NOMO-1 treated with DMSO at 0.1 percent for 48 hours (cell line): ENCODE results near the gene GNG7.
"Not testable (repeated sequence)": the region's sequence is repeated elsewhere in the genome, so short reads cannot be mapped to it uniquely, and the experiment has no call there.

ENCODE experiments used
- DNase-seq: peaks from one replicate; lab custom pipeline; 2025; ENCODE audit not compliant: unreplicated experiment; lab: John Stamatoyannopoulos, UW

Gene GNG7

DNA sequence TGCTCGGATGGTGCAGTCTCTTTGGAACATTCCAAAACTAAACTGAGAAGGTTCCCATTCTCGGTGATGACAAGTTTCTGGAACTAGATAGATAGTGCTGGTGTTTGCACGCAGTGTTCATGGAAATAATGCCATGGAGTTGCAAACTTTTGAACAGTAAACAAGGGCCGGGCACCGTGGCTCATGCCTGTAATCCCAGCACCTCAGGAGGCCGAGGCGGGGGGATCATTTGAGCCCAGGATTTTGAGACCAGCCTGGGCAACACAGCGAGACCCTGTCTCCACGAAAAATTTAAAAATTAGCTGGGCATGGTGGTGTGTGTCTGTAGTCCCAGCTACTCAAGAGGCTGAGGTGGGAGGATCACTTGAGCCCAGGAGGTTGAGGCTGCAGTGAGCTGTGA, 95.7 kb downstream of the GNG7 start:
- DNase-seq = not testable (repeated sequence)

DNA sequence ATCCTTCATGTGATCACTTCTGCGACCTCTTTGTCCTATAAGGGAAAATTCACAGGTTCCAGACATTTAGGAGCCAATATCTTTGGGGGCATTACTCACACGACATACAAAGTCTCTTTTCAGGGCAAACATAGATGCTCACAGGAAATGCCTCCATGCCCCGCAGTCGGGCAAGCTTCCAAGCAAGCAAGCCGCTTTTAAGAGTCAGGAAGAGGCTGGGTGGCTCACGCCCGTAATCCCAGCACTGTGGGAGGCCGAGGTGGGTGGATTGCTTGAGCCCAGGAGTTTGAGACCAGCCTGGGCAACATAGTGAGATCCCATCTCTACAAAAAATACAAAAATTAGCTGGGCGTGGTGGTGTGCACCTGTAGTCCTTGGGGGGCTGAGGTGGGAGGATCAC, 96.6 kb downstream of the GNG7 start:
- DNase-seq = not testable (repeated sequence)

DNA sequence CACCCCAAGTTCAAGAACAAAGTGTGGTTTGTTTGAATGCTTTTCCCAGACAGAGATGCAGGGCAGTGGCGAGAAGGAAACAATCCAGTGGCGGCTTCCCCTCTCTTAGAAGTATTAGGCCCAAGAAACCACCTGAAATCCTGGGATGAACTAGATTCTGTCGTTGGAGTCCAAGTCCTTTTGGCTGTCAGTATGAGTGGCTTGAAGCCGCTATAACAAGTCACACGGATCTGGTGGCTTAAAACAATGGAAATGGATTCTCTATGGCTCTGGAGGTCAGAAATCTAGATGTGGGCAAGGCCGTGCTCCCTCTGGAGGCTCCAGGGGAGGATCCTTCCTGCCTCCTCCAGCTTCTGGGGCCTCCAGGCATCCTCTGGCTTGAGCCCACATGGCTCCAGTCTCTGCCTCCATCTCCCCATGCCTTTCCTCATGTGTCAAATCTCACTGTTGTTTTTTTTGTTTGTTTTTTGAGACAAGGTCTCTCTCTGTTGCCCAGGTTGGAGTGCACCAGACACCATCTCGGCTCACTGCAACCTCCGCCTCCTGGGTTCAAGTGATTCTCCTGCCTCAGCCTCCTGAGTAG, 97.7 kb downstream of the GNG7 start:
- DNase-seq = no peak

DNA sequence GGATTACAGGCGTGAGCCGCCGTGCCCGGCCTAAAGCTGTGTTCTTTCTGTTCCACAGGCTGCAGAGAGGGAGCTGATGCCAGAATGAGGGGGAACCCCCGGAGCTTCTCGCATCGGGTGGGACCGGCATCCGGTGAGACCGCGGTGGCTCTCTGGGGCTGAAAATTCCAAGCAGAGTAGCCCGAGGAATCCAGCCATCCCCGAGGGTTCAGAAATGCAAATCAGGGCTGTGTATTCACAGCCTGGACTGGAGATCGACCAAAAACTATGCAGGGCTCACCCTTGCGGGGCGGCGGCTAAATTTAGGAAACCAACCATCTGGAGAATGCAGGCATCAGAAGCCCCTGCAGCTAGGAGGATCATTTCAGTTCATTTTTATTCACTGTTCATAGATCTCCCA, 99.2 kb downstream of the GNG7 start:
- DNase-seq = no peak

DNA sequence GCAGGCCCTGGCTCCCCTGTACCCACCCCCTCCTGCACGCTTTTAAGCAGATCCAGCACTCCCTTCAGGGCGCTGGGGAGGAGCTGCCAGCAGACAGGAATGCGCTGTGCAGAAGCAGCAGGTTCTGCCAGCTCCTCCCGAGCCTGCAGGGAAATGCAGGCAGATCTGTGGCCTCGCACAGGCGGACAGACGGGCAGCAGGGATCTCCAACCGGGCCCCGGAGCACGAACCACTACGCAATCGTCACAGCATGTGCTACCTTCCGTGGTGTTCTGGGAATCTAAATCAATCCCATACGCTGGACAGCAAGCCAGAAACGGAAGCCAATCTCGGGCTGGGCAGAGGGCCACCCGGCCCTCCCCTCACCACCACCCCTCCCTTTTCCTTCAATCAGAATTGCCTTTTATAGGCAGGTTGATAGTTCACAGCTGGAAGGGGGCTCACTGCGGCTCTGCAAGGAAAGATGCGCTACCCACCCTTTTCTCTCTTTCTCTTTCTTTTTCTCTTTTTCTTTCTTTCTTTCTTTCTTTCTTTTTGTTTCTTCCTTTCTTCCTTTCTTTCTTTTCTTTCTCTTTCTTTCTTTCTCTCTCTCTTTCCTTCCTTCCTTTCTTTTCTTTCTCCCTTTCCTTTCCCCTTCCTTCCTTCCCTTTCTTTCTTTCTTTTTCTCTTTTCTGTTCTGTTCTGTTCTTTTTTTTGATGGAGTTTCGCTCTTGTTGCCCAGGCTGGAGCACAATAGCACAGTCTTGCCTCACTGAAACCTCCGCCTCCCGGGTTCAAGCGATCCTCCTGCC, 99.9 kb downstream of the GNG7 start:
- no peak for DNase-seq

DNA sequence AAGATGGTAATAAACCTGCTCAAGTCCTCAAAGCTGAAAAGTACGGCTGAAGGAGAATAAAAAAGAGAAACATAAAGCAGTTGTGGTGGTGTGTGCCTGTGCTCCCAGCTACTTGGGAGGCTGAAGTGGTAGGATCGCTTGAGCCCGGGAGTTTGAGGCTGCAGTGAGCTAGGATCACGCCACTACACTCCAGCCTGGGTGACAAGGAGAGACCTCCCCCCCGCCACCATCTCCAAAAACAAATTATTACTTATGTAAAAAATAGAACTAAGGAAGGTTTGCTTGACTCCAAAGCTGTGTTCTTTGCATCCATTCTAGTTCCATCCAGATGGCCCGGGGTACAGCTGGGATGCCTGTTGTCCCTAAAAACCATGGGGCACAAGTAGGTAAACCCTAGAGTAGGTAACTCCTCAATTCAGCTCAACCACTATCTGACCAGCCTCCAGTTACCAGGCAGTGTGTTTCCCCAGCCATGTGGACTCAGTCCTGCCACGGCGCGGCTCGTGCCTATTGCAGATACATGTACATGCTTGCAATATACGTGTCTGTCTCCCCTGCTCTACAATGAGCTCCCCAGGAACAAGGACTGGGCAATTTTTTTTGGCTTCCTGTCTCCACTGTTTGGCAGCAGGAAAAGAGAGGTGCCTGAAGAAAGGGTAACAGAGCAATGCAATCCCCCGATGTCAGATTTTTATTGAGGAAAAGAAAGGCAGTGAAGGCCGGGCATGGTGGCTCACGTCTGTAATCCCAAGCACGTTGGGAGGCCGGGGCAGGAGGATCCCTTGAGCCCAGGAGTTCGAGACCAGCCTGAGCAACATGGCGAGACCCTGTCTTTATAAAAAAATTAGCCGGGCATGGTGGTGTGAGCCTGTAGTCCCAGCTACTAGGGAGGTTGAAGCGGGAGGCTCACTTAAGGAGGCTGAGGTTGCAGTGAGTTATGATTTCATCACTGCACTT, 101.3 kb downstream of the GNG7 start:
- no peak for DNase-seq

GRCh38 chr19:2594319-2594718, 108.2 kb downstream of the GNG7 start:
- DNase-seq = peak; percentile 45

DNA sequence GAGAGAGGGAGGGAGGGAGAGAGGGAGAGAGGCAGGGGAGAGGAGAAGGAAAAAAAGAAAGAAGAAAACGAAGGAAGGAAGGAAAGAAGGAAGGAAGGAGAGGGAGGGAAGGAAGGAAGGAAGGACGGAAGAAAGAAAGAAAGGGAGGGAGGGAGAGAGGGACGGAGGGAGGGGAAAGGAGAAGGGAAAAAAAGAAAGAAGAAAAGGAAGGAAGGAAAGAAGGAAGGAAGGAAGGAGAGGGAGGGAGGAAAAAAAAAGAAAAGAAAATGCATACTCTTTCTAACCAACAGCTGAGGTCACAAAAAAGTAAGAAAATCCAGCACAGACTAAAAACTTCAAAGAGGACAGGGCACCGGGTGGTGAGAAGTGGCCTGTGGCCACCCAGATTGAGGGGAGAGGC, 109.7 kb downstream of the GNG7 start:
- DNase-seq = no peak

- no peak for DNase-seq
Observed at GRCh38 chr19:2591537-2592291, 110.8 kb downstream of the GNG7 start.

DNA sequence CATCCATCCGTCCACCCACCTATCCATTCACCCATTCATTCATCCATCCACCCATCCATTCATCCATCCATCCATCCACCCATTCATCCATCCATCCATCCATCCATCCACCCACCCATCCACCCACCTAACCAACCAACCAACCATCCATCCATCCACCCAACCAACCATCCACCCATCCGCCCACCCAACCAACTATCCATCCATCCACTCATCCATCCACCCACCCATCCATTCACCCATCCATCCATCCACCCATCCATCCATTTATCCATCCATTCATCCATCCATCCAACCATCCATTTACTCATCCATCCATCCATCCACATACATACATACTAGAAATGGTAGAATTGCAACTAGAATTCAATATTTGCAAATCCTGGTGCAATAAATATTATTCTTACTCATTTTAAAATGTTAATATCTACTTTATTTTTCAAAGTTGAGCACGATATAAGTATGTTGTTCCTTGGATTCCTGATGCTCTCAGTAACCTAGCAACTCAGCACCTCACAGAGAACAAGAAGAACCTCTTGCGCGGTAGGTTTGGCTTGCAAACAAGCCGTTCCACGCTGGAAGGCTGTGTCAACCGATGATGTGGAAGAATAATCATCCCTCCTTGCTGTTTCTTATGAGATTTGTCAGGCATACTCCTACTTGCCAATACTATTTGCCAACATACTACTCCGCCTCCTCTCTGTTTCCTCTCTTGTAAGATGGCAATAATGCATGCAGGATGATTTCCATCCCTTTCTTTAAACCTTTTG, 111.7 kb downstream of the GNG7 start:
- no peak for DNase-seq

DNA sequence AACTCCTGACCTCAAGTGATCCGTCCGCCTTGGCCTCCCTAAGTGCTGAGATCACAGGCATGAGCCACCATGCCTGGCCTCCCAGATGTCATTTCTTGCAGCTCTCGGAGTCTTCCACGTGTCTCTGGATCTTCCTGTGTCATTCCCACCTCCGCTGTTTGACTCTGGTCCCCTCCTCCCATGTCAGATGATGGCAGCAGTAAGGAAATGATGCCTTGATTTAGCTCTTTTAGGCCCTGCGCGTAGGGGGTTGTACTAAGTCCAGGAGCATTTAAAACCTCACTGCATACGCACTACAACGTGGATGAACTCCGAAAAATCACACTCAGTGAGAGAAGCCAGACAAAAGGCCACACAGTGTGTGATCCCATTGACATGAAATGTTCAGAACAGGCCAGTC, 113.1 kb downstream of the GNG7 start:
- DNase-seq = no peak

GRCh38 chr19:2588081-2588777, 114.3 kb downstream of the GNG7 start:
- no peak for DNase-seq

GRCh38 chr19:2587001-2587719, 115.3 kb downstream of the GNG7 start:
- no peak for DNase-seq

DNA sequence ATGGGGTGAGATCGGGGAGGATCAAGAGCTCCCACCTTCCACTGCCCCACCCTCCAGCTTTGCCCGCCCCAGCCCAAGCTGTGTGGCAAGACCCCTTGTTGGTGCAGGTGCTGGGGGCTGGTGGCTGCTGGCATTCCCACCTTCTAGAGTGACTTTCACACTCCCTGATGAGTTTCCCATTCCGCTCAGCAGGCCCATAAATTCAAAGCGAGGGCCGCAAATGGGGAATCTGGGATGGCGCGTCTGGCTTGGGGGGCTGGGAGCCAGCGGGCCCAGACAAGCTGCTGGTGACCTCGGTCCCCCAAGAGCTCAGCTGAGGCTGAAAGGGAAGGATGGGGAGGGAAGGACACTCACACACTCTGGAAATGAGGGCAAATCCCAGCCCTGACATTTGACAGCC, 116.3 kb downstream of the GNG7 start:
- DNase-seq = no peak

- no peak for DNase-seq
Observed at GRCh38 chr19:2584002-2584401, 118.5 kb downstream of the GNG7 start.

DNA sequence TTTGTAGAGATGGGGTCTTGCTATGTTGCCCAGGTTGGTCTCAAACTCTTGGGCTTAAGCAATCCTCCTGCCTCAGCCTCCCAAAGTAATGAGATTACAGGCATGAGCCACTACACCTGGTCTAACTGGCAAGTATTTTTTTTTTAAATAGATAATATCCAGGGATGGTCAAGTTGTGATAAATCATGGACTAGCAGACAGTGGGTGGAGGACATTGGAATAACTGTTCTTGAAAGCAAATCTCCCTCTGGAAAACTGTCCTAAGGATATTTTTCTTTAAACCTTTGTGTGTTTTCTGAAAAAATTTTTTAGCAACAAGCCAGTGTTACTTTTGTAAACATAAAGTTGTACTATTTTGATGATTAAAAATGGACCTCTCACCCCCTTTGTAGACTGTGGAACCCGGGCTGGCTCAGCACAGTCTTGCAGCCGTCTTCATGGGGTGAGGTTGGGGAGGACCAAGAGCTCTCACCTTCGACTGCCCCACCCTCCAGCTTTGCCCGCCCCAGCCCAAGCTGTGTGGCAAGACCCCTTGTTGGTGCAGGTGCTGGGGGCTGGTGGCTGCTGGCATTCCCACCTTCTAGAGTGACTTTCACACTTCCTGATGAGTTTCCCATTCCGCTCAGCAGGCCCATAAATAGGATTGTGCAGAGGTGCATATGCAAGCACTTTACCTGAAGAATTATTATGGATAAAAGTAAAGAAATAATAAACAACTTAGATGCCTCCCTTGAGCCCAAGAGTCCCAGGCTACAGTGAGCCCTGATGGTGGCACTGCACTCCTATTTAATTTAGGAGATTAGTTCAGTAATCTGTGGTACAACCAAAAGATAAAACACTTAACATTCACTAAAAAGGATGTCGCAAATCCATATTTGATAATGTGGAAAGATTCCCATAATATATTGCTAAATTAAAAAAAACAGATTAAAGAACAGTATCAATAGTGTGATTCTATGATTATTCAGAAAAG, 119.2 kb downstream of the GNG7 start:
- DNase-seq = no peak

- not testable (repeated sequence) for DNase-seq
Observed at GRCh38 chr19:2580396-2580795, 122.1 kb downstream of the GNG7 start.
